Panc1 (cell line): ENCODE results near the gene SFTPD. TPM values are rescaled to one million over a fixed set of nuclear protein-coding genes. Genes with fewer than 3 reads are reported as not detected.

Experiments
- ATAC-seq: fragments of 200-7000 bp; cut with Tn5 transposase; 2 replicates; pipeline ENCODE4 v1.9.1; 2020; ENCODE audit warnings: mild to moderate bottlenecking, moderate library complexity
- BruUV-seq: library from RNA; stranded (reverse); fragments of 400-500 nt; replicated peaks from 2 replicates; lab custom pipeline; 2021; lab: Mats Ljungman, UMichigan
- CTCF ChIA-PET: fragments of 300-600 bp; sonication (Branson Sonifier 250); formaldehyde crosslinking; loops from one replicate; lab custom pipeline; 2022; ENCODE audit warnings: antibody characterized with exemption; lab: Charles Lee
- POLR2A ChIA-PET: fragments of 300-600 bp; sonication (Branson Sonifier 250); formaldehyde crosslinking; loops from one replicate; lab custom pipeline; 2022; ENCODE audit warnings: antibody characterized with exemption; lab: Charles Lee
- DNase-seq: peaks from one replicate; pipeline ENCODE4 v3.0.0-alpha.2; 2010; ENCODE audit warnings: low read depth, low spot score
- H3K27ac ChIP-seq: 2 replicates; pipeline ENCODE4 v1.5.1; 2011; ENCODE audit warnings: mild to moderate bottlenecking, low read length, inconsistent platforms
- H3K27me3 ChIP-seq: fragments of 200-500 bp; sonication (Bioruptor generic); 2 replicates; pipeline ENCODE4 v1.6.0; 2014; ENCODE audit warnings: low read length, inconsistent platforms; ENCODE audit not compliant: control insufficient read depth, insufficient read depth
- H3K36me3 ChIP-seq: fragments of 200-500 bp; sonication (Bioruptor generic); 2 replicates; pipeline ENCODE4 v1.5.1; 2014; ENCODE audit warnings: inconsistent platforms, mild to moderate bottlenecking, low read length, moderate library complexity; ENCODE audit not compliant: control insufficient read depth, insufficient read depth
- H3K4me1 ChIP-seq: 2 replicates; pipeline ENCODE4 v1.5.1; 2011; ENCODE audit warnings: inconsistent platforms, mild to moderate bottlenecking, low read length, moderate library complexity; ENCODE audit not compliant: control insufficient read depth, insufficient read depth
- H3K4me3 ChIP-seq, 2 experiments: 2 replicates each; pipeline ENCODE4 v1.5.1; 2011 to 2012; ENCODE audit warnings: low read depth in 2 of 2, low read length in 2 of 2, mild to moderate bottlenecking in 2 of 2, inconsistent platforms in 1 of 2, moderate library complexity in 1 of 2
- H3K9me3 ChIP-seq: fragments of 200-500 bp; sonication (Bioruptor generic); 2 replicates; pipeline ENCODE4 v1.5.1; 2014; ENCODE audit warnings: low read depth, mild to moderate bottlenecking, inconsistent platforms, low read length, moderate library complexity; ENCODE audit not compliant: control insufficient read depth, insufficient read depth
- CTCF ChIP-seq: fragments of 450-650 bp; IDR thresholded peaks from 2 replicates; pipeline ENCODE4 v1.5.1; 2017; ENCODE audit warnings: mild to moderate bottlenecking
- POLR2AphosphoS5 ChIP-seq: IDR thresholded peaks from 2 replicates; pipeline ENCODE4 v1.6.1; 2012; ENCODE audit warnings: mild to moderate bottlenecking, low read depth, low read length, moderate library complexity
- REST ChIP-seq, 2 experiments: IDR thresholded peaks; 2 replicates each; pipeline ENCODE4 v1.6.1; 2011 to 2012; ENCODE audit warnings: low read depth in 2 of 2, control low read depth in 1 of 2, low read length in 1 of 2, mild to moderate bottlenecking in 1 of 2, moderate library complexity in 1 of 2; ENCODE audit not compliant: insufficient read depth in 1 of 2
- SIN3A ChIP-seq: IDR thresholded peaks from 2 replicates; pipeline ENCODE4 v1.6.1; 2012; ENCODE audit warnings: low read depth, mild to moderate bottlenecking, low read length, moderate library complexity, borderline replicate concordance; ENCODE audit not compliant: insufficient read depth
- TCF7L2 ChIP-seq: IDR thresholded peaks from 2 replicates; pipeline ENCODE4 v1.6.1; 2011; ENCODE audit warnings: mild to moderate bottlenecking, low read depth, low read length, inconsistent platforms
- in situ Hi-C: cut with HindIII; loops from 2 replicates; pipeline ENCODE4 v1.10.0; 2016; ENCODE audit warnings: low sequenced_read_pairs, low pct_unique_long_range_greater_than_20kb
- intact Hi-C: fragments of 100-400 bp; cut with micrococcal nuclease; formaldehyde crosslinking; loops from one replicate; pipeline ENCODE4 v1.10.0; 2022; ENCODE audit not compliant: unreplicated experiment
- total RNA-seq: library from RNA; stranded (reverse); gene quantifications from one replicate; pipeline ENCODE4 v1.2.1, GENCODE V29; 2021; ENCODE audit not compliant: unreplicated experiment

SFTPD gene
- total RNA-seq, 1 experiment from 2014 or later, result 0.36 TPM

GRCh38 chr10:79936625-79937615, 12.0 kb downstream of the SFTPD start:
- DNase-seq (no peak), ATAC-seq (no peak)
- H3K4me1 ChIP-seq, result no peaks in the 10 kb centered on the region
- no peaks in the 10 kb centered on the region for H3K9me3 ChIP-seq
- H3K27me3 ChIP-seq, result peaks cover 32% of the 10 kb centered on the region
- ChIA-PET POLR2A (no interaction called here), CTCF (no interaction called here)
- H3K36me3 ChIP-seq, result no peaks in the 10 kb centered on the region
- in situ Hi-C loops, result no loop called here
- BruUV-seq, result no TSS peak
- intact Hi-C loops, result no loop called here
- TF ChIP-seq REST (IDR thresholded peaks at IDR 0.05; ENCODE audit: insufficient read depth in 1 of 2, low read depth in 2 of 2, low read length in 1 of 2), result no peak
- TF ChIP-seq CTCF, result no peak
- no peak for TF ChIP-seq TCF7L2
- no peak for TF ChIP-seq SIN3A
- no peak for TF ChIP-seq POLR2AphosphoS5
- no peak overlapping the region for H3K4me3 ChIP-seq
- no peak overlapping the region for H3K27ac ChIP-seq

- intact Hi-C loops, result loop anchor here (5.0 kb wide), 2 partner anchors 372 to 397 kb away; partner anchors contain the start of gene SFTPA2
Measured at GRCh38 chr10:79933961-79934360, 14.9 kb downstream of the SFTPD start.

More at GRCh38 chr10:79933961-79934360, 14.9 kb downstream of the SFTPD start:
- Histone ChIP-seq H3K9me3 (no peaks in the 10 kb centered on the region), H3K27ac (no peak overlapping the region), H3K36me3 (no peaks in the 10 kb centered on the region), H3K27me3 (peaks cover 34% of the 10 kb centered on the region), H3K4me3 (no peak overlapping the region), H3K4me1 (no peaks in the 10 kb centered on the region)
- BruUV-seq, result no TSS peak
- in situ Hi-C loops, result no loop called here
- ATAC-seq (no peak), DNase-seq (peak; percentile 4)
- ChIA-PET CTCF (no interaction called here), POLR2A (no interaction called here)
- TF ChIP-seq REST (IDR thresholded peaks at IDR 0.05; ENCODE audit: insufficient read depth in 1 of 2, low read depth in 2 of 2, low read length in 1 of 2) (no peak), SIN3A (no peak), POLR2AphosphoS5 (no peak), TCF7L2 (no peak), CTCF (no peak)
